GM23338 (cell line): Measurements from ENCODE around the gene NAALADL2. TPM values are rescaled to one million over a fixed set of nuclear protein-coding genes. Genes with fewer than 3 reads are reported as not detected.

ENCODE experiments used
- ATAC-seq: fragments of 200-7000 bp; cut with Tn5 transposase; 3 replicates; pipeline ENCODE4 v1.9.1; 2020
- DNase-seq: peaks from one replicate; pipeline ENCODE4 v3.0.0-alpha.2; 2015; ENCODE audit warnings: low spot score
- H2AFZ ChIP-seq: fragments of 200-600 bp; sonication (generic); 2 replicates; pipeline ENCODE4 v1.8.0; 2016; ENCODE audit warnings: antibody characterized with exemption, mild to moderate bottlenecking, moderate library complexity
- H3F3A ChIP-seq: fragments of 200-600 bp; sonication (generic); replicated peaks from 2 replicates; pipeline ENCODE4 v1.8.0; 2017; ENCODE audit warnings: antibody characterized with exemption, mixed run types, low read depth
- H3K27ac ChIP-seq: fragments of 200-600 bp; sonication (generic); 2 replicates; pipeline ENCODE4 v1.6.1; 2016; ENCODE audit warnings: low read depth
- H3K27me3 ChIP-seq: fragments of 200-600 bp; sonication (generic); 2 replicates; pipeline ENCODE4 v1.8.0; 2016; ENCODE audit warnings: mild to moderate bottlenecking, mixed run types, moderate library complexity; ENCODE audit not compliant: insufficient read depth
- H3K36me3 ChIP-seq: fragments of 200-600 bp; sonication (generic); 2 replicates; pipeline ENCODE4 v1.8.0; 2016; ENCODE audit warnings: mild to moderate bottlenecking; ENCODE audit not compliant: insufficient read depth
- H3K4me1 ChIP-seq: fragments of 200-600 bp; sonication (generic); 2 replicates; pipeline ENCODE4 v1.8.0; 2016; ENCODE audit warnings: mild to moderate bottlenecking, moderate library complexity; ENCODE audit not compliant: insufficient read depth
- H3K4me2 ChIP-seq: fragments of 200-600 bp; sonication (generic); 2 replicates; pipeline ENCODE4 v1.7.1; 2017; ENCODE audit warnings: mixed run types
- H3K4me3 ChIP-seq: fragments of 200-600 bp; sonication (generic); 2 replicates; pipeline ENCODE4 v1.6.1; 2016; ENCODE audit warnings: mixed run types
- H3K79me2 ChIP-seq: fragments of 200-600 bp; sonication (generic); replicated peaks from 2 replicates; pipeline ENCODE4 v1.8.0; 2017; ENCODE audit warnings: mild to moderate bottlenecking; ENCODE audit not compliant: insufficient read depth
- H3K9me2 ChIP-seq: fragments of 200-600 bp; sonication (generic); 2 replicates; pipeline ENCODE4 v1.8.0; 2017; ENCODE audit not compliant: insufficient read depth
- H4K20me1 ChIP-seq: fragments of 200-600 bp; sonication (generic); replicated peaks from 2 replicates; pipeline ENCODE4 v1.8.0; 2017; ENCODE audit warnings: mild to moderate bottlenecking; ENCODE audit not compliant: insufficient read depth
- H3K27ac Mint-ChIP-seq: 2 replicates; pipeline ENCODE4 v1.8.0; 2020; ENCODE audit warnings: inconsistent platforms, mild to moderate bottlenecking, moderate library complexity, mixed read lengths
- H3K27me3 Mint-ChIP-seq: 3 replicates; pipeline ENCODE4 v1.8.0; 2022; ENCODE audit warnings: low read depth, mild to moderate bottlenecking, moderate library complexity, mixed read lengths, inconsistent platforms; ENCODE audit not compliant: insufficient read depth, poor library complexity
- H3K36me3 Mint-ChIP-seq: 3 replicates; pipeline ENCODE4 v1.8.0; 2021; ENCODE audit warnings: low read depth, mild to moderate bottlenecking, inconsistent platforms, moderate library complexity, mixed read lengths
- H3K4me1 Mint-ChIP-seq: 3 replicates; pipeline ENCODE4 v1.8.0; 2020; ENCODE audit warnings: mild to moderate bottlenecking, inconsistent platforms, mixed read lengths
- H3K4me3 Mint-ChIP-seq: 3 replicates; pipeline ENCODE4 v1.8.0; 2021; ENCODE audit warnings: moderate library complexity, mild to moderate bottlenecking, inconsistent platforms, mixed read lengths
- H3K9me3 Mint-ChIP-seq: 3 replicates; pipeline ENCODE4 v1.8.0; 2020; ENCODE audit warnings: moderate library complexity, mild to moderate bottlenecking, inconsistent platforms, mixed read lengths
- CREB1 ChIP-seq: fragments of 250-450 bp; sonication (Bioruptor Pico); IDR thresholded peaks from 2 replicates; pipeline ENCODE4 v1.5.0; 2020; ENCODE audit warnings: low read depth, mild to moderate bottlenecking, moderate library complexity
- ETS1 ChIP-seq: IDR thresholded peaks from 2 replicates; pipeline ENCODE4 v1.6.1; 2016; ENCODE audit warnings: antibody characterized with exemption
- EZH2phosphoT487 ChIP-seq: fragments of 200-600 bp; sonication (generic); IDR thresholded peaks from one replicate; pipeline ENCODE4 v1.8.1; 2018; ENCODE audit warnings: antibody characterized with exemption; ENCODE audit not compliant: unreplicated experiment
- NANOG ChIP-seq: IDR thresholded peaks from 2 replicates; pipeline ENCODE4 v1.6.1; 2016; ENCODE audit warnings: antibody characterized with exemption, borderline replicate concordance
- POLR2AphosphoS5 ChIP-seq: IDR thresholded peaks from 2 replicates; pipeline ENCODE4 v1.6.1; 2016; ENCODE audit warnings: antibody characterized with exemption, low read depth
- STAT1 ChIP-seq: IDR thresholded peaks from one replicate; pipeline ENCODE4 v1.6.1; 2016; ENCODE audit warnings: antibody characterized with exemption; ENCODE audit not compliant: unreplicated experiment
- ZNF114 ChIP-seq: fragments of 250-450 bp; sonication (Bioruptor Pico); IDR thresholded peaks from 2 replicates; pipeline ENCODE4 v1.5.0; 2020; ENCODE audit warnings: mild to moderate bottlenecking, moderate library complexity
- polyA plus RNA-seq: library from polyadenylated mRNA; unstranded; fragments of >200 nt; fragmentation: Nextera tagmentation; extraction: Ambion mirVana; gene quantifications from 2 replicates; pipeline ENCODE4 v1.2.1, GENCODE V29; 2016
- total RNA-seq: library from RNA; depleted of rRNA; stranded (reverse); fragments of >200 nt; shearing (Covaris generic); gene quantifications from 2 replicates; pipeline ENCODE4 v1.2.3, GENCODE V29; 2014
- TF ChIP-seq, protein P1 (sequence below): IDR thresholded peaks from one replicate; pipeline ENCODE4 v1.6.1; 2018; ENCODE audit warnings: antibody characterized with exemption; ENCODE audit not compliant: unreplicated experiment

NAALADL2 gene
- total and polyA plus RNA-seq, 2 experiments from 2014 or later, result 1.6 to 2.6 TPM

- TF ChIP-seq, protein P1, sequence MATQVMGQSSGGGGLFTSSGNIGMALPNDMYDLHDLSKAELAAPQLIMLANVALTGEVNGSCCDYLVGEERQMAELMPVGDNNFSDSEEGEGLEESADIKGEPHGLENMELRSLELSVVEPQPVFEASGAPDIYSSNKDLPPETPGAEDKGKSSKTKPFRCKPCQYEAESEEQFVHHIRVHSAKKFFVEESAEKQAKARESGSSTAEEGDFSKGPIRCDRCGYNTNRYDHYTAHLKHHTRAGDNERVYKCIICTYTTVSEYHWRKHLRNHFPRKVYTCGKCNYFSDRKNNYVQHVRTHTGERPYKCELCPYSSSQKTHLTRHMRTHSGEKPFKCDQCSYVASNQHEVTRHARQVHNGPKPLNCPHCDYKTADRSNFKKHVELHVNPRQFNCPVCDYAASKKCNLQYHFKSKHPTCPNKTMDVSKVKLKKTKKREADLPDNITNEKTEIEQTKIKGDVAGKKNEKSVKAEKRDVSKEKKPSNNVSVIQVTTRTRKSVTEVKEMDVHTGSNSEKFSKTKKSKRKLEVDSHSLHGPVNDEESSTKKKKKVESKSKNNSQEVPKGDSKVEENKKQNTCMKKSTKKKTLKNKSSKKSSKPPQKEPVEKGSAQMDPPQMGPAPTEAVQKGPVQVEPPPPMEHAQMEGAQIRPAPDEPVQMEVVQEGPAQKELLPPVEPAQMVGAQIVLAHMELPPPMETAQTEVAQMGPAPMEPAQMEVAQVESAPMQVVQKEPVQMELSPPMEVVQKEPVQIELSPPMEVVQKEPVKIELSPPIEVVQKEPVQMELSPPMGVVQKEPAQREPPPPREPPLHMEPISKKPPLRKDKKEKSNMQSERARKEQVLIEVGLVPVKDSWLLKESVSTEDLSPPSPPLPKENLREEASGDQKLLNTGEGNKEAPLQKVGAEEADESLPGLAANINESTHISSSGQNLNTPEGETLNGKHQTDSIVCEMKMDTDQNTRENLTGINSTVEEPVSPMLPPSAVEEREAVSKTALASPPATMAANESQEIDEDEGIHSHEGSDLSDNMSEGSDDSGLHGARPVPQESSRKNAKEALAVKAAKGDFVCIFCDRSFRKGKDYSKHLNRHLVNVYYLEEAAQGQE, result no peak
- TF ChIP-seq ZNF114 (CRISPR knock-in tag), result no peak
- TF ChIP-seq NANOG, result no peak
- no peak for TF ChIP-seq POLR2AphosphoS5
- TF ChIP-seq ETS1, result no peak
- TF ChIP-seq CREB1, result no peak
Observed at GRCh38 chr3:175215833-175216232, 356.7 kb downstream of the NAALADL2 start (continued).

DNA sequence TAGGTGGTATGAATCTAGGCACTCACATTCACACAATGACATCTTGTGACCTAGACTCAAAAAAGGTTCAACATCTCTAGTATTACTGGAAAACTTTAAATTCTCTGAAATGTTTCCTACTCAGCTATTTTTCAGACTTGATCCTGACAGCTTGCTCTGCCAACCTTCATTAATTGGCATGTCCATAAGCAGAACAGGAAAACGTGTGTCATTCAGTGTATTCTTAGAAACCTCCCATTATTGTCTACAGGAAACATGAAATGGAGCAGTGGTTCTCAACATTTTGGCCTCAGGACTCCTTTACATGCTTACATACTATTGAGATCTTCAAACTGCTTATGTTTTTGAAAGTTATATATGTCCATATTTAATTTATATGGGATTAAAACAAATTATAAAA, 363.2 kb downstream of the NAALADL2 start:
- no peaks in the 10 kb centered on the region for H3K9me2 ChIP-seq
- no peaks in the 10 kb centered on the region for H3K4me1 ChIP-seq
- no peaks in the 10 kb centered on the region for H3F3A ChIP-seq
- TF ChIP-seq NANOG, result no peak
- TF ChIP-seq CREB1, result no peak
- TF ChIP-seq EZH2phosphoT487, result no peak
- TF ChIP-seq STAT1, result no peak
- no peaks in the 10 kb centered on the region for H4K20me1 ChIP-seq
- no peaks in the 10 kb centered on the region for H3K27me3 Mint-ChIP-seq
- H3K79me2 ChIP-seq, result no peaks in the 10 kb centered on the region
- H3K36me3 ChIP-seq, result no peaks in the 10 kb centered on the region
- H3K27me3 ChIP-seq, result no peaks in the 10 kb centered on the region
- H3K4me3 ChIP-seq, result no peak overlapping the region
- H2AFZ ChIP-seq, result no peak overlapping the region
- no peak for ATAC-seq
- DNase-seq, result no peak
- no peak overlapping the region for H3K27ac ChIP-seq
- H3K27ac Mint-ChIP-seq, result no peak overlapping the region
- no peaks in the 10 kb centered on the region for H3K4me1 Mint-ChIP-seq
- H3K4me3 Mint-ChIP-seq, result no peak overlapping the region
- no peak overlapping the region for H3K4me2 ChIP-seq
- no peaks in the 10 kb centered on the region for H3K36me3 Mint-ChIP-seq
- H3K9me3 Mint-ChIP-seq, result no peaks in the 10 kb centered on the region

DNA sequence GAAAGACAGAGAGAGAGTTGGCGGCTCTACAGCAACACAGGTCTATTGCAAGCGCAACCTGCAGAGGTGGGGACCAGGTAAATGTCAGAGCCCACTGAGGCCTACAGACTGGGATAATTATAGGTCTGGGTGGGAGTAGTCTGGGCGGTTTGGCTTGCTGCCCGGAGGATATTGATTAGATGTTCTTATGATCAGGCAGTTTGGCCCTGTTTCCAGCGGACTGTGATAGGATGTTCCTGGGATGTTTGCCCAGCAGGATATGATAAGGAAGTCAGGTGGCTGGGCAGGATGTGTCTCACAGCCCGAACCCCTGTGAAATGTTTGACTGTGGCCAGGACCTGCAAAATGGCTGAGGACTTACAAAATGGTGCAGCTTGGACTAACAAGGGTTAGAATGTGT, 364.9 kb downstream of the NAALADL2 start:
- no peak overlapping the region for H3K27ac ChIP-seq
- no peak for DNase-seq
- H3K36me3 ChIP-seq, result no peaks in the 10 kb centered on the region
- H3K27ac Mint-ChIP-seq, result no peak overlapping the region
- H3K27me3 Mint-ChIP-seq, result no peaks in the 10 kb centered on the region
- TF ChIP-seq NANOG (no peak), POLR2AphosphoS5 (no peak)
- no peaks in the 10 kb centered on the region for H4K20me1 ChIP-seq
- ATAC-seq, result no peak
- no peaks in the 10 kb centered on the region for H3K79me2 ChIP-seq
- no peaks in the 10 kb centered on the region for H3K9me2 ChIP-seq
- no peaks in the 10 kb centered on the region for H3K27me3 ChIP-seq
- no peak overlapping the region for H3K4me2 ChIP-seq
- no peaks in the 10 kb centered on the region for H3K4me1 Mint-ChIP-seq
- no peaks in the 10 kb centered on the region for H3K9me3 Mint-ChIP-seq
- H3K4me3 Mint-ChIP-seq, result no peak overlapping the region
- H2AFZ ChIP-seq, result peak overlapping the region; percentile 6; the same call in 1 of the 2 replicates
- no peaks in the 10 kb centered on the region for H3K4me1 ChIP-seq
- no peaks in the 10 kb centered on the region for H3F3A ChIP-seq
- no peak overlapping the region for H3K4me3 ChIP-seq
- no peaks in the 10 kb centered on the region for H3K36me3 Mint-ChIP-seq
